ENCODE results near the gene TSPAN9.

The TSPAN9 gene

DNA sequence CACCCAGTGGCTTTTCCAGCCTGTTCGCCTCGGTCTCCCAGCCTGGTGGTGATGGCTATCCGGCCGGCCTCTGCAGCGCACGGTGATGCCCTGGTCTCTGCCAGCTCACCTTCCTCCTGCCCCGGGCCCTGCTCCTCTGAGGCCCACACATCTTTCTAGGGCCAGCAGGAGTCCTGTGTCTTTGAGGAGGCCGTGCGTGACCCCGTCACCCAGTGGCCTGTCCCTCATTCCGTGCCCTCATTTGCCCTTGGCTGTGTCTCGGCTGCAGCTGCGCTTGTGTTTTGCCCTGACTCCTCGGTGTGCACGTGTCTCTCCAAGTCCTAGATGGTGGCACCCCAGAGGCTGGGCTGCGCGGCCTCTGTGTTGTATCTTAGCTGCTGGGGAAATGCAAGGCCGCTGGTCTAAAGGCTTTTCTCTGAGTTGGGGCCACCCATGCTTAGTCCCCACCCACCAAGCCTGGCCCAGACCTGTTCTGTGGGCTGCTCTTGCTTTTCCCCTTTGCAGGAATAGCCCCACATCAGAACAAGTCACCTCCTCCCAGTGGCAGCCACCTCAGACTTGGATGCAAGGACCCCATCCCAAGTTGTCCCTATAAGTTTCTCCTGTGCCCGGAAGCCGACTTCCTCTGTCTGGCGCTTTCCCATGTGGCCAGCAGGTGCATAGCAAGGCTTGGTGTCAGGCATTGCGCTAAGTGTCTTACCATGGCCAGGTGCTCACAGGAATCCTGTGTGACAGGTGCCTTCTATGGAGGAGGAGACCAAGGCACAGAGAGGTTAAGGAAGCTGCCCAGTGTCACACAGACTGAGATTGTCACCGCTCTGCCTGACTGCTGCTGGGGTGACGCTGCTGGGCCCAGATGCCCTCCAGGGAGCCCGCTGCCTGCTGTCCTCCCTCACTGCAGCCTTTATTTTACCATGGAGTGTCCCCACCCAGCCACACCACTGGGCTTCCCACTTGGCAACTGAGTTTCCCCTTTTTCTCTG, 64.5 kb downstream of the TSPAN9 start:
- no peak for DNase-seq (ENCODE audit: low read depth, low spot score)

DNA sequence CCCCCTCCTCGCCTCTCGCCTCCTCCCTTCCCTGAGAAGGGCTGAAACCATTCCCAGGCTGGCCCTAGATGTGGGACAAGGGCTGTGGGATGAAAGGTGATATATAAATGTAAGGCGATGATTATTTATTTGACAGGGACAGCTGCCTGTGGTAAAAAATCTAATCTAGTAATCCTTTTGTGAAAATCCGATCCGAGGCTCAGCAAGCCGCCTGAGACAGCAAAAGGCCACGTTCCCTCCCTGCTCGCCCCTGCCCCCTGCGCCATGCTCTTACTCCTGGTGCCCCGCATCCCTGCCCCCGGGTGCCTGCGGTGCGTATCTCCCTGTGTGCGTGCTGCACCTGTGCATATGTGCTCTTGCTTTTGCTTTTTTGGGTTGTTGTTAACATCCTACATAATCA, 65.2 kb downstream of the TSPAN9 start:
- no peak for DNase-seq (ENCODE audit: low read depth, low spot score)

DNA sequence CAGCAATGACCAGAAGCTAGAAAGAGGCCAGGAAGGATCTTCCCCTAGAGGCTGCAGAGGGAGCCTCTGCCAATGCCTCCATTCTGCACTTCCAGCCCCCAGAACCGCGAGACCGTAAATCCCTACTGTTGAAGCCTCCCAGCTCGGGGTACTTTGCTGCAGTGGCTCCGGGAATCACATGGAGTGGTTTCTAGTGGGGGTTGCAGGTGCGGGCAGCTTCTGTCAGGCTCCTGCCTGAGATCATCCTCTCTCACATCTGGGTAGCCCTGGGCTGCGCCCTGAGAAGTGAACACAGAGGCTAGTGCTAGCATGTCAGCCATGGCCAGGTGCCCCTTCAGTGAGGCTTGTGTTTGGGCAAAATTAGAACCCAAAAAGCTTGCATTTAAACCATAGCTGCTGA, 67.3 kb downstream of the TSPAN9 start:
- no peak for DNase-seq (ENCODE audit: low read depth, low spot score)

DNA sequence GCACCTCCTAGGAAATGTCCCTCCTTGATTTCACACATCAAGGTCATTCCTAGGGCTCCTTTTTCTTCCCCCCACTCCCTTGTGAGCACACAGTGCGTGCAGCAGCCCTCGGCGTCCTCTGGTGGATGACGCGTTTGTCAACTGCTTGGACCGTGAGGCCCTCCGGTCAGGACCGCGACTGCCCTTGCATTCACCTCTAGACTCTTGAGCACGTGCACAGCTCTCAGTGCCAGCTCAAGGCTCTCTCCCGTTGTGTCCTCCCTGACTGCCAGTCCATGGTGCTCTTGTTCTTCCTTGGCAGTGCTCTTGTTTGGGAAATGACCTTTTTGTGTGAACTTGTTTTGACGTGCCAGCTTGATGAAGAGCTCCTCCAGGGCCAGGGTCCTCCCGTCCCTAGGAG, 67.9 kb downstream of the TSPAN9 start:
- peak; percentile 16 for DNase-seq (ENCODE audit: low read depth, low spot score)

DNA sequence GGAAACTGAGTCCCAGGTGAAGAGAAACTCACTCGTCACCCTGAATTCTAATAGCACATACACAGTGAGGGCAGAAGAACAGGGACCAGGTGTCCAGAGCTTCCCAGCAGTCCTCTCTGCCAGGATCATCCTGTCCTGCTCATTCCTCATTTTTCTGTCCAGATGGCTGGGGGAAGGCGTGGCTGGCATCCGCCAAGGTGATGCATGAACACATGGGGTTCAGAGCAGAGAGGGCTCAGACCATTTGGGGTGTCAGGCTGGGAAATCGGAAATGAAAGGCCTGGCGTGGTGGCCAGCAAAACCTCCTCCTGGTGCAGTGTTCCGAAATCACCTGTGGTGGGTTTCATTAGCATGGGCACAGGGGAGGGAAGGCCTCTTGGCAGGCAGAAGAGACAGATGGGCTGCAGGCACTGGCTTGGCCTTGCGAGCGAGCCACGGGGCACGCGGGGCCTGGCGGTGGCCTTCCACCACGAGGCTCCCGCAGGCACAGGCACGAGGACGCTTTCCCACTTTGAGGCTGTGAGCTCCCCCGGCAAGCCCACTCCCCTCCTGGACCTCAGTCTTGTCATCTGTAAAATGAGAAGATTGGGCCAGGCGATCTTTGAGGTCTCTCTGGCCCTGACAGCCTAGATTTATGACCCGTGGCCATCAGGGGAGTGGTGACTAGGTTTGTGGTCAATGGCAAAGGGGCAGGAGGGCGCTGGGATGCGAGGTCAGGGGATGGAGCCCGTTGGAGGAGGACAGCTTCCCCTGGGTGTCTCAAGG, 68.5 kb downstream of the TSPAN9 start:
- no peak for DNase-seq (ENCODE audit: low read depth, low spot score)

DNA sequence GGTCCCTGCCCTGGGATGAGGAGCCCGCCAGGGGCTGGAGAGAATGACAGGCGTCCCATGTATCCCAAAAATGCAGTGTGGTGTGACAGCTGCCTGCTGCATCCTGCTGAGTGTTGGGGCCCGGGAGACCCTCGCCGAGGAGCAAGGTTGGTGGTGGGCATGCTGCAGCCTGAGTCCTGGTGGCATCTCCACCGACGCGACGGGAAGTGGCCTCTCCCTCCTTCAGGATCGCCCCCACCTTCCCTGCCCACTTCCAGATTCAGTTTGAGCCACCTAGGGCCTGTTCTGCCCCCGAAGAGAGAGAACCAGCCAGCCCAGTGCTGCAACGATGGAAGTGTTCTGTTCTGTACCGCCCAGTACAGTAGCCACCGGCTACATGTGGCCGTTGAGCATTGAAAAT, 70.1 kb downstream of the TSPAN9 start:
- no peak for DNase-seq (ENCODE audit: low read depth, low spot score)

DNA sequence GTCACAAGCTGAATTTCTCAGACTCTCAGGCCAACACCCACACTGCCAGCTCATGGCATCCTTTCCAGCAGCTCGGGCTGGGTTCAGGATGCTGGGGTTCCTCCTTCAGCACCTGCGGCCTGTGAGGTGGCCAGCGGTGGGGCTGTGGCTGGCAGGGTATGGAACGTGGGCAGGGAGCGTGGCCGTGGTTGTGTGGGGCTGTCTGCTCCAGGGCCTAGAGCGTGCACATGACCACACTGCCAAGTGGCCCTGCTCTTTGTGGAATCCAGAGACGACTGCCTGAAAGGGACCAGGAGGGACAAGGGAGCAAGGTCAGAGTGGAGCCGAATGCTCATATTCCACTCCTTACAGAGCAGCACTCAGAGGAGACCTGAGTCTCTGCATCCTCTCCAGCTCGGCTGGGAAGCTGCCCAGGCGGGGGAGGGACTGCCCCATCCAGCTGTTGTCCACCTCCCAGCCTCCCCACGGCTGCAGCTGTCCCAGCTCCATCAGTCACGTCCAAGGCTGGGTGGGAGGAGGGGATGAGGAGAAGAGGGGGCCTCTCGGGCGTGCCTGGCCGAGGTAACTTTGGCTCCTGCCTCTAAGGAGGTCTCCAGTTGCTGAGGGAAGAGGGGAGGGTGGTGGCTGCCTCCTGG, 71.3 kb downstream of the TSPAN9 start:
- no peak for DNase-seq (ENCODE audit: low read depth, low spot score)

DNA sequence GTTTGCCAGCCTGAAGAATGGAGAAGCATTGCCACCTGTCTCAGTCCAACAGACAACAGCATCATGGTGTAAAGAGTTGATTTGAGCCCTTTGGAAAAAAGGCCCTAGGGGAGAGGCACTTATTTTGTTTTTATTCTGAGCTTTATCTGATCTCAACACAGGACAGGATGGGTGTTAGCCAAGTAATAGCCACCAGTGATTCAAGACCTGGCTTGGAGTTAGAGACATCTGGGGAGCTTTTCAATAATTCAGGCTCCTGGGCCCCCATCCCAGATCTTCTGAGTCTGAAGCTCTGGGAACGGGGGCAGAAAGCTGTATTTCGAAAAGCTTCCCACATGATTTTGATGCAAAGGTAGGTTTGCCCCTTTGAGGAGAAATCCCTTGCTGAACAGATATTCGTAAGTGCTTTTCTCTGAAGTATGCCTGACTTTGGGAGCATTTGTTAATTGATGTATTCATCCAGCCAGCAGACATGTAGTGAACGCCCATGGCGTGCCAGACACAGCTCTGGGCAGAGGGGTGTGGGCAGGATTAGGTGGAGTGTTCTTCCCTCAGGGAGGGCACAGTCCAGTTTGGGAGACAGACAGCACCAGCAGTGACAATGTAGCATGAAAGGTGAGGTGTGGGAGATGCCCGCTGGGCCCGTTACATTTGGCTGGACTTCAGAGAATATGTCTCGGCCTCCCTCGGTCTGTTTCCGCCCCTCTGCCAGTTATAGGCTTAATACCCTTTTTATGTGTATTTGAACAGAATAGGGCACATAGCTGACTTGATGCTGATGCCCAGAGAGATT, 72.5 kb downstream of the TSPAN9 start:
- DNase-seq (ENCODE audit: low read depth, low spot score) = no peak

DNA sequence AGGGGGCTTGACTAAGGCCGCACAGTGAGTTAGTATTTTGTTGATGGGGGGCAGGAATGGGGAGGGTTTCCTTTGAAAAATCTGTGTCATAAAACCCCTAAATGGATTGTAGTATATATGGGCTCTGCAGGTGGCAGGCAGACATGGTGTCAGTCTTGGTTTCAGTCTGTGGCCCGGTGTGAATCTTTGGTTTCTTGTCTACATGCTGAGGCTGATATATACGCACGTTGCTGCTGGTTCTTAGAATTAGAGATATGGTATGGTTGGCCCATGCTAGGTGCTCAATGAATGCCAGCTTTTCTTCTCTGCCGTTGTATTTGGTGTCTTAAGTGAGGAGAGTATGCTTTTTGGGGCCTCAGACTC, 73.1 kb downstream of the TSPAN9 start:
- DNase-seq (ENCODE audit: low read depth, low spot score) = no peak

DNA sequence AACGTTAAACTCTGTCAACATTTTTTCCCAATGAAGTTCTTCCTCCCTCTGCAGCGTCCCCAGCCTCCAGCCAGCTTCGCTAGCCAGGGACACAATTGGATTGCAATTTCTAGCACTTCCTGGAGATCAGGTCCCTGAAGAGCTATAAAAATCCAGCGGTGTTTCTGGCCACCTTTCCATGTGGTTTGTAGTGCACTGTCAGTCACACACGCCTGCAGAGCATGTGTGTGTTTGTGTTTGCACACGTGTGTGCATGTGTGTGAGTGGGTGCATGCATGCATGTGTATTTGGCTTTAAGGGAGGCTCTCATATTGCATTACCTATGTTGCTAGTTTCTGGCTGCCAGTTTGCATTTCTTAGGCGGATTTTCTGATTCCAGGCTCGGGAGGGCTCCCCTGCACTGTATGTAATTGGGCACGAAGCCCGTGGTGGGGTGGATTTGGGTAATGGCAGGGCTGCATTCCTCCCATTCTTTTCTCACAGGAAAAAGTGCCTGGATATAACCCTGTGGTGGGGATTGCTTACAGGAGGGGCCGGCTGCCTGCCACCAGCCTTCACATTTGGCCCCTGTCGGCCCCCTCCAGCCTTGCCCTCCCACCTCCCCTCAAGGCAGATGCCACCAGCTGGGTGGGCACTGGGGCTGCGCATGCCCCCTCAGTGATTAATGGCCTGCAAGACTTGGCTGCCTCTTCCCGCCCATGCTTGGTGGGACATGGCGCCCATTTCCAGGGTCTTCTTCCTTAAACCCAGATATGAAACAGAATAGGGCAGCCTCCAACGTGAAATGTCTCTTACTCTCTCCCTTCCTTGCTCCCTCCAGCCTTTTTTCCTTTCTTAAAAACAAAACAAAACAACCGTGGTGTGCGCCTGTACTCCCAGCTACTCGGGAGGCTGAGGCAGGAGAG, 74.0 kb downstream of the TSPAN9 start:
- peak; percentile 94 for DNase-seq (ENCODE audit: low read depth, low spot score)

DNA sequence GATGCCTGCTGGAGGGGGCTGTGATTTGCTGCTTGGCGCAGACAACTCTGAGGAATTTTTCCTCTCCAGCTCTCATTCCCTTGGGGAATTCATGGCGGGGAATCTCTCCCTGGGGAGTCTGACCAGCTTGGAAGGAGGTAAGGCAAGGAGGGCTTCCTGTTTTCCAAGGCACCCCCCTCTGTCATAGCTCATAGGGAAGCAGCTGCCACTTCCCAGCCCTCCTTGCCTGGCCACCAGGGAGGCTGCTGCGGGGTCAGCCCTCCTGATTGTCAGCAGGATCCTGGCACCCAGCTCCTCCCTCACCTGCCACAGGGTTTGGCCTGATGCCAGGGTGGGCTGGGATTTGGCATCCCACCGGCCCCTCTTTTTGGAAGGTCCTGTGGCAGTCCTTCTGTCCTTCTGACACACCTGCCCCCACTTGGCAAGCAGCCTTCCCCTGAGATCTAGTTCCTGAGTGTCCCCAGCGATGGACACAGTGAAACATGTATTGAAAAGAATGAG, 74.9 kb downstream of the TSPAN9 start:
- peak; percentile 73 for DNase-seq (ENCODE audit: low read depth, low spot score)

DNA sequence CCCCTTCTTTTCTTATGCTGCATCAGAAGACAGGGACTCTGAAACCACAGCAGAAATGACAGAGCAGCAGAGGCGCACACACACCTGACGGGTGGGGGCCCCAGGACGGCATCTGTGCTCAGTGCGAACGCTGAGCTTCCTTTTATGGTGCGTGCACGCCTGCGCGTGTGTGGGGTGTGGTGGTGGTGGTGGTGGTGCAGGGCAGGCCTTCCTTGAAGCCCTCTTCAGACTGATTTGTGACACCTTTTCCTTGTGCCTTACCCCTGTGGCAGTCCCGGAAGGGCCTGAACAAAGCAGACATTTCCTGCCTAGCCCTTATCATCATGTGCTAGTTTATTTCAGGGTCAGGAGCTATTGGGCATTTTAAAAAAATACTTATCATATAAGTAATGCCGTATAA, 75.7 kb downstream of the TSPAN9 start:
- no peak for DNase-seq (ENCODE audit: low read depth, low spot score)

DNA sequence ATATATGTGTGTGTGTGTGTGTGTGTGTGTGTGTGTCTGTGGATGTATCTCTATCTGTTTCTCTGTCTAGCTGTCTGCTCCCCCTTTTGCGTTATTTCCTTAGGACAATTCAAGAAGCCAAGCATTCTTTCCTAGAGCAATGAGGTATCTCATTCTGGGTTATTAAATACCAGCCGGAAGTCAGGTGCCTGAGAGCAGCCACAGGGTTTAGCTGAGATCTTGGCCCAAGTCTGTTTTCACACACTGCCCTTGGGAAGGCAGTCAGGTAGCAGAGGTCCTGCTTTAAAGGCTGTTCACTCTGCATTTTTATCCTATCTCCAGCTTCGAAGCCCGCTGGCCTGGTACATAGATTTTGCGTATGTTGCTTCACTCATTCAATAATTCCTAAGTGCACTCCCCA, 76.8 kb downstream of the TSPAN9 start:
- no peak for DNase-seq (ENCODE audit: low read depth, low spot score)

DNA sequence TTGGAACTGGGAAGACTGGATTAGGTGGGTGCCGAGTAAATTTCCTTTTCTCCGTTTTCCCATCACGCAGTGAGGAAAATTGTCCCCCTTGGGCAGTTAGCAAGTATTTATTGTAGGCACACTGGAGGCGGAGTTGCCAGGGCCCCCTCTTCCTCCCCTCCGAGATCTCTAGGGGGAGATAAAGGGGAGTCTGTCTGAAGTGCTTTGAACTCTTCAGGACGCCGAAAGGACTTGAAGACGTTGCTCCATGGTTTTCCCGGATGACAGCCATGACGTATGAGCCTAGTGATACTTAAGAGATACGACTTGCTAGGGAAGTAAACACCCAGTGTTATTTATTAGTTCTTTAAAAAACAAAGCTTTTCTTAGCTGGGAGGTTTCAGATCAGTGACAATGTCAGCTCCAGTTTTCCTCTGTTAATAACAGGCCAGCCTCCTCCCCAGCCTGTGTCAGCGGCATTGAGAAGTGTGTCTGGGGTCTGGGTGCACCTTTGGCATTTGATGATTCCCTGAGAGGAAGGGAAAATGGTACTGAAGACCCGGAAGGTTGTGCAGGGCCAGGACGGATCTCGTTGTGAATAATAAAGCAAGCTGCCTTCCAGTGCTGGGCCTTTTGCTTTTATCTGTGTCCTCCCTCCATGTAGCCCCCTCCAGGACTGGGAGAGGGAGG, 78.7 kb downstream of the TSPAN9 start:
- no peak for DNase-seq (ENCODE audit: low read depth, low spot score)

DNA sequence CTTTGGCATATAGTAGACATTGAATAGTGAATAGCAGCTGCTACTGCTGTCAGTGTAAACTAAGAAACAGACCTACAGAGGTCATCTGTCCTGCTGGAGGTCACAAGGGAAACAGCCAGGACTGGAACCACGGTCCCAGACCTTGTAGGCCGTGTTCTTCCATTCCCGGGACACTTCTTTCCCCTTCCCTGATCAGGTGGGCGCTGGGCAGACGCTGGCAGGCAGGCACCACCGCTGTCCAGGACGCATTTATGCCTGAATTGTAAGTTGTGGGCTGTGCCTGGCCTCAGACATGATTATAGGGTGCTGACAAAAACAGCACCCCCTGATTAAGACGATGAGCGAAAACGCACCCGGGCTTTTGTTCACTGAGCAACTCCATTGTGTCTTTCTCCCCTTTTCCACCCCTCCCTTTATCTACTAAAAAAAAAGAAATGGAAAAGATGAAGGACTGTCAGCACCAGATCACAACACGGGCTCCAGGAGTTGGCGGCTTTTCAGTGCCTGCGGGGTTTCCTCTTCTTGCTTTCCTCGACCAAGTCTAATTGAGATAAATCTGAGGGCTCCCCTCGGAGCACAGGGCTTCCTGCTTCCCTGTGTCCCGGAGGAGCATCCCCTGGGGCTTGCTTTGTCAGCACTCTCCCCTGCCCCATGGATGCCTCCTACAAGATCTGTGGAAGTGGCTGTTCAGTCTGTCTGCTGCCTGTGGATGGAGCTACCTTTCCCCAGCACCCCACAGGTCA, 80.6 kb downstream of the TSPAN9 start:
- no peak for DNase-seq (ENCODE audit: low read depth, low spot score)

DNA sequence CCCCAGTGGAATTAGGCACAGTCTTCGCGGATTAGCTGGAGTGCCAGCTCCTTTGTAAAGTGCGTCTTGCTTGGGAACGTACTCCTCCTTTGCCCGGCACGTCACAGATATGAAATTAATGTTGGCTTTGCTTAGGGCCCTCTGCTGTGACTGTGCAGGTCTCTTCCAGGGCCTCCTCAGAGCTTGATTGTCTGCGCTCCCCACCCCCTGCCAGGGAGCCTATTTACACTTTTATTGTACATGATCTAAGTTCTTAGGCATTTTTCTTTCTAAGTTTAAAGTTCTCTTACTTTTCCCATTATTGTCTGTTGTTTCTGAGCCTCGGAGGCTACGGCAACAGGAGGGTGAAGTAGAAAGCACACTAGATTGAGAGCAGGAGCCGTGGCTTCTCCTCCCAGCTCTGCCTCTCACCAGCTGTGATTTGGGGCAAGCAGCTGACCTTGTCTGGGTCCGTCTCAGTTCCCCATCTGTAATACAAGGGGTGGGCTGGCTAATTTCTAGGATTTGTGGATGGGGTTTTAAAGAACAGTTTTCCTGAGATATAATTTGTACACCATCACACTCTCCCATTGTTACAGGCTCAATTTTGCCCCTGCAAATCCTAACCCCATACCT, 81.8 kb downstream of the TSPAN9 start:
- DNase-seq (ENCODE audit: low read depth, low spot score) = peak; percentile 83

DNA sequence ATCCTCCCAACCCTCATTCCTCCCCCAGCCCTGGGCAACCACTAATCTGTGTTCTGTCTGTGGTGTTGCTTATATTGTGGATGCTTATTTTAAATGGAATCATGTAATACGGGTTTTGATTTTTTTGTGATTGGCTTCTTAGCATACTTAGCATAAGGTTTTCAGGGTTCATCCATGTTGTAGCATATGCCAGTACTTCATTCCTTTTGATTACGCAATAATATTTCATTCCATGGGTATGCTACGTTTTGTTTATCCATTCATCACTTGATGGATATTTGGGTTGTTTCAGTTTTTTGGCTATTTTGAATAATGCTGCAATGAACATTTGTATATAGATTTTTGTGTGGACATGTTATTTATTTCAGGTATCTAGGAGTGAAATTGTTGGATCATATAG, 82.9 kb downstream of the TSPAN9 start:
- no peak for DNase-seq (ENCODE audit: low read depth, low spot score)

DNA sequence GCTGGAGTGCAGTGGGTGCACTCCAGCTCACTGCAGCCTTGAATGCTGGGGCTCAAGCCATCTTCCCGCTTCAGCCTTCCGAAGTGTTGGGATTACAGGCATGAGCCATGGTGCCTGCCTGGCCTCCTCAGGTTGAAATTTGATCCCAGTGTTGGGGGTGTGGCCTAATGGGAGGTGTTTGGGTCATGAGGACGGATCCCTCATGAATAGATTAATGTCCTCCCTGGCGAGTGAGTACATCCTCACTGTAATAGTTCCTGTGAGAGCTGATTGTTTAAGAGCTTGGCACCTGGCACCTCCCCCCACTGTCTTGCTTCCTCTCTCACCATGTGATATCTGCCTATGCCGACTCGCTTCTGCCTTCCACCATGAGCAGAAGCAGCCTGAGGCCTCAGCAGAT, 84.7 kb downstream of the TSPAN9 start:
- DNase-seq (ENCODE audit: low read depth, low spot score) = no peak

Measured in astrocyte of the hippocampus (primary cell).